CD4-positive, CD25-positive, alpha-beta regulatory T cell (primary cell): ENCODE data around the gene PIK3CB. TPM values are rescaled to one million over a fixed set of nuclear protein-coding genes. Genes with fewer than 3 reads are reported as not detected.
"Not testable (repeated sequence)": the region's sequence is repeated elsewhere in the genome, so short reads cannot be mapped to it uniquely, and the experiment has no call there.

Experiments
- ATAC-seq, 2 donors: fragments of 150-1000 bp; cut with Tn5 transposase; one replicate each; pipeline ENCODE4 v1.10.0; 2021; ENCODE audit warnings: low read depth in 2 of 2, moderate number of reproducible peaks in 2 of 2, moderate library complexity in 1 of 2
- DNase-seq, 3 donors: peaks; one replicate each; pipeline versions ENCODE4 v3.0.0 to v3.0.0-alpha.2; 2012 to 2022; ENCODE audit warnings: mixed read lengths in 1 of 3
- H3K27ac ChIP-seq: one replicate; pipeline ENCODE4 v1.7.0; 2013; ENCODE audit warnings: mild to moderate bottlenecking, low read length; ENCODE audit not compliant: insufficient read depth, poor library complexity, severe bottlenecking
- H3K27me3 ChIP-seq: one replicate; pipeline ENCODE4 v1.7.0; 2013; ENCODE audit warnings: low read length; ENCODE audit not compliant: control insufficient read depth, insufficient read depth
- H3K36me3 ChIP-seq: one replicate; pipeline ENCODE4 v1.7.0; 2013; ENCODE audit warnings: mild to moderate bottlenecking, low read length, moderate library complexity; ENCODE audit not compliant: control insufficient read depth, insufficient read depth
- H3K4me1 ChIP-seq: 2 replicates; pipeline ENCODE4 v1.7.0; 2013; ENCODE audit warnings: mild to moderate bottlenecking, low read length; ENCODE audit not compliant: insufficient read depth, control insufficient read depth, poor library complexity, severe bottlenecking
- H3K4me3 ChIP-seq: one replicate; pipeline ENCODE4 v1.7.0; 2013; ENCODE audit warnings: low read depth, mild to moderate bottlenecking, low read length, moderate library complexity
- H3K9me3 ChIP-seq, 2 experiments: 1 replicate in 1 of 2; 2 replicates in 1 of 2; pipeline ENCODE4 v1.7.0; 2013; ENCODE audit warnings: low read length in 2 of 2, mild to moderate bottlenecking in 1 of 2, moderate library complexity in 1 of 2; ENCODE audit not compliant: control insufficient read depth in 2 of 2
- H3K27ac Mint-ChIP-seq, 3 donors: one replicate each; pipeline ENCODE4 v1.8.0; 2020 to 2022; ENCODE audit warnings: mild to moderate bottlenecking in 3 of 3, mixed read lengths in 3 of 3, moderate library complexity in 2 of 3
- H3K27me3 Mint-ChIP-seq: one replicate; pipeline ENCODE4 v1.8.0; 2022; ENCODE audit warnings: mild to moderate bottlenecking, mixed read lengths
- H3K36me3 Mint-ChIP-seq: one replicate; pipeline ENCODE4 v1.8.0; 2020; ENCODE audit warnings: mixed read lengths
- H3K4me1 Mint-ChIP-seq, 4 donors: one replicate each; pipeline ENCODE4 v1.8.0; 2020 to 2022; ENCODE audit warnings: mixed read lengths in 4 of 4, mild to moderate bottlenecking in 1 of 4
- H3K4me3 Mint-ChIP-seq, 4 donors: one replicate each; pipeline ENCODE4 v1.8.0; 2020 to 2022; ENCODE audit warnings: mild to moderate bottlenecking in 4 of 4, mixed read lengths in 4 of 4, moderate library complexity in 3 of 4
- H3K9me3 Mint-ChIP-seq, 7 donors: one replicate each; pipeline ENCODE4 v1.8.0; 2020 to 2022; ENCODE audit warnings: mixed read lengths in 7 of 7, mild to moderate bottlenecking in 3 of 7, moderate library complexity in 2 of 7
- polyA plus RNA-seq, 4 donors: library from polyadenylated mRNA; unstranded; fragments of 300-500 nt; fragmentation: Illumina TruSeq; gene quantifications; one replicate each; pipeline ENCODE4 v1.2.3, GENCODE V29; 2021
- total RNA-seq: library from RNA; stranded (reverse); gene quantifications from one replicate; pipeline ENCODE4 v1.2.3, GENCODE V29; 2022

PIK3CB gene
- total and polyA plus RNA-seq, 5 donors from 2014 or later = 10.3 to 29.2 (median 13.3) TPM

DNA sequence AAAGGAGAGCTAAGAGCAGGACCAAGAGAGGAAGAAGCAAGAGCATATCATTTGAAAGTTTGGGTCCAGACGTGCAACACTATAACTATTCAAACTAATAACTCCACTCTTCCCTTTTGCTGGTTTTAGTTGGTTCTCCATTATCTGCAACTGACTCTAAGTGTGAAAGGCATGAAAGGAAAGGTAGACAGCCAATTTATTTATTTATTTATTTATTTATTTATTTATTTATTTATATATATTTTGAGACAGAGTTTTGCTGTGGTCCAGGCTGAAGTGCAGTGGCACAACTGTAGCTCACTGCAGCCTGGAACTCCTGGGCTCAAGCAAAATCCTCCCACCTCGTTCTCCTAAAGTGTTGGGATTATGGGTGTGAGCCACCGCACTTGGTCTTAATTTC is 22.1 kb upstream of the PIK3CB start:
- peaks cover 7% of the 10 kb centered on the region for H3K27me3 Mint-ChIP-seq
- no peaks in the 10 kb centered on the region for H3K4me1 Mint-ChIP-seq
- H3K9me3 Mint-ChIP-seq = no peaks in the 10 kb centered on the region
- DNase-seq = no peak
- H3K4me3 Mint-ChIP-seq = no peak overlapping the region
- no peaks in the 10 kb centered on the region for H3K36me3 Mint-ChIP-seq
- Histone ChIP-seq H3K4me1 (no peaks in the 10 kb centered on the region), H3K9me3 (no peaks in the 10 kb centered on the region), H3K27me3 (no peaks in the 10 kb centered on the region), H3K4me3 (no peak overlapping the region), H3K36me3 (no peaks in the 10 kb centered on the region), H3K27ac (no peak overlapping the region)
- ATAC-seq = no peak
- no peak overlapping the region for H3K27ac Mint-ChIP-seq

DNA sequence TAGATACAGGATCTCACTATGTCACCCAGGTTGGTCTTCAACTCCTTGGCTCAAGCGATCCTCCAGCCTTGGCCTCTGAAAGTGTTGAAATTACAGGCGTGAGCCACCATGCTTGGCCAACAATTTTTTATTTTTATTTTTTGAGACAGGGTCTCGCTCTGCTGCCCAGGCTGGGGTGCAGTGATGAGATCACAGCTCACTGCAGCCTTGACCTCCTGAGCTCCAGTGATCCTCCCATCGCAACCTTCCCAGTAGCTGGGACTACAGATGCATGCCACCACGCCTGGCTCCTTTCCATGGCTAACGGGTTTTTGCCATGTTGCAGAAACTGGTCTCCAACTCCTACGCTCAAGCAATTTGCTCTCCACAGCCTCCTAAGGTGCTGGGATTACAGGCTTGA is 20.2 kb upstream of the PIK3CB start:
- no peaks in the 10 kb centered on the region for H3K9me3 ChIP-seq
- no peak overlapping the region for H3K27ac ChIP-seq
- H3K4me3 Mint-ChIP-seq = no peak overlapping the region
- peaks cover 7% of the 10 kb centered on the region for H3K27me3 Mint-ChIP-seq
- H3K36me3 ChIP-seq = no peaks in the 10 kb centered on the region
- H3K9me3 Mint-ChIP-seq = no peaks in the 10 kb centered on the region
- H3K27me3 ChIP-seq = no peaks in the 10 kb centered on the region
- DNase-seq = no peak
- no peaks in the 10 kb centered on the region for H3K4me1 ChIP-seq
- no peak overlapping the region for H3K27ac Mint-ChIP-seq
- H3K4me3 ChIP-seq = no peak overlapping the region
- ATAC-seq = no peak
- no peaks in the 10 kb centered on the region for H3K4me1 Mint-ChIP-seq
- no peaks in the 10 kb centered on the region for H3K36me3 Mint-ChIP-seq

- H3K27ac Mint-ChIP-seq = no peak overlapping the region
Observed at GRCh38 chr3:138854204-138854603, 19.5 kb upstream of the PIK3CB start.

DNA sequence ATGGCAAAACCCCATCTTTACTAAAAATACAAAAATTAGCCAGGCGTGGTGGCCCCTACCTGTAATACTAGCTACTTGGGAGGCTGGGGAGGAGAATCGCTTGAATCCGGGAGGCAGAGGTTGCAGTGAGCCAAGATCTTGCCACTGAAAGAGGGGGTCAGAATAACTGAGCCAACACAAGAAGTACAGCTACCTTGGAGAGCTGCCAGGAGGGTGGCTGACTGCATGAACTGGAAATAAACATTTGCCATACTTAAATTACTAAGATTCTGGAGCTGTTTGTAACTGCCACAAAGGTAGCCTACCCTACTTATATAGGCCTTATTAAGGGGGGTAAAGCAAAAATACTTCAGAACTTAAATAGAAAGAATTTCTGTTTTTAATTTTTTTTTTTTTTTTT is 15.4 kb upstream of the PIK3CB start:
- no peaks in the 10 kb centered on the region for H3K27me3 Mint-ChIP-seq

More at GRCh38 chr3:138854204-138854603, 19.5 kb upstream of the PIK3CB start:
- H3K9me3 Mint-ChIP-seq = peaks cover 0 to 1% (median 0%) of the 10 kb centered on the region in 7 donors
- no peaks in the 10 kb centered on the region for H3K36me3 Mint-ChIP-seq
- no peak overlapping the region for H3K4me3 Mint-ChIP-seq
- H3K27me3 ChIP-seq = no peaks in the 10 kb centered on the region
- H3K27ac ChIP-seq = no peak overlapping the region
- H3K4me3 ChIP-seq = no peak overlapping the region
- ATAC-seq (no peak), DNase-seq (no peak)
- H3K4me1 ChIP-seq = no peaks in the 10 kb centered on the region
- H3K4me1 Mint-ChIP-seq = no peaks in the 10 kb centered on the region
- peaks cover 7% of the 10 kb centered on the region for H3K27me3 Mint-ChIP-seq
- no peaks in the 10 kb centered on the region for H3K9me3 ChIP-seq
- no peaks in the 10 kb centered on the region for H3K36me3 ChIP-seq

DNA sequence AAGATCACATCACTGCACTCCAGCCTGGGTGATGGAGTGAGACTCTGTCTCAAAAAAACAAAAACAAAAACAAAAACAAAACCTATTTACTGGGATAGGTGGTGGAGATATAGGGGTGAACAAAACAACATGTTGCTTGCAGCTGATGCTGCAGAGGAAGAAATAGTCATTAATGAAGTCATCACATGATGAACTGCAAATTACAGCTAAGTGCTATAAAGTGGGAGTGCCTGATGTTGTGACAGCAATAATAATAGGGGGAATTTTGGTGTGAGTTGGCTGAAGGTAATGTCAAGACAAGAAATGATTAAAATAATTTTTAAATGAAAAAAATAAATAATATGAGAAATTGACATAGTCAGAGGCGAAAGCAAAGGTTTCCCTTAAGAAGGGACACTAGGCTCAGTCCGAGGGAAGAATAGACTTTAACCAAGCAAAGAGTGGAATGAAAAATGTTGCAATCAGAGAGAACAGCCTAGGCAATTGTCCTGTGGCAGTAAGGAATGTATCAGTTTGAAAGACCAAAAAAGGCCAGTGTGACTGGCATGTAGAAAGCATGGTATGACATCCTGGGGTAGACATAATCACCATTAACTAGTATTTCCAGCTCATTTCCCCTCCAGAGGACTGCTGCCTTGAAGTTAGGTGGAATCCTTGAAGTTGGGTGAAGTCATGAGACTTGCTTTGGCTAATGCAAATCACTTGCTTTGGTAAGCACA is 14.7 kb upstream of the PIK3CB start:
- Mint-ChIP-seq H3K4me1 (no peaks in the 10 kb centered on the region), H3K9me3 (peaks cover 0 to 4% (median 0%) of the 10 kb centered on the region in 7 donors), H3K4me3 (no peak overlapping the region), H3K36me3 (no peaks in the 10 kb centered on the region), H3K27ac (no peak overlapping the region), H3K27me3 (peaks cover 4% of the 10 kb centered on the region)
- Histone ChIP-seq H3K4me3 (no peak overlapping the region), H3K27me3 (no peaks in the 10 kb centered on the region), H3K36me3 (no peaks in the 10 kb centered on the region), H3K9me3 (no peaks in the 10 kb centered on the region), H3K27ac (no peak overlapping the region), H3K4me1 (no peaks in the 10 kb centered on the region)
- DNase-seq = no peak
- no peak for ATAC-seq

More for the DNA sequence above, 15.4 kb upstream of the PIK3CB start:
- no peaks in the 10 kb centered on the region for H3K4me1 Mint-ChIP-seq
- H3K27ac Mint-ChIP-seq = no peak overlapping the region
- H3K36me3 Mint-ChIP-seq = no peaks in the 10 kb centered on the region
- peaks cover 0 to 4% (median 0%) of the 10 kb centered on the region in 7 donors for H3K9me3 Mint-ChIP-seq
- Histone ChIP-seq H3K27me3 (no peaks in the 10 kb centered on the region), H3K27ac (no peak overlapping the region), H3K36me3 (no peaks in the 10 kb centered on the region), H3K4me1 (no peaks in the 10 kb centered on the region), H3K4me3 (no peak overlapping the region), H3K9me3 (no peaks in the 10 kb centered on the region)
- H3K4me3 Mint-ChIP-seq = no peak overlapping the region
- ATAC-seq (no peak), DNase-seq (no peak)

- no peaks in the 10 kb centered on the region for H3K27me3 ChIP-seq
- H3K36me3 Mint-ChIP-seq = no peaks in the 10 kb centered on the region
- H3K9me3 ChIP-seq = no peaks in the 10 kb centered on the region
- H3K4me3 ChIP-seq = no peak overlapping the region
- no peaks in the 10 kb centered on the region for H3K36me3 ChIP-seq
- no peaks in the 10 kb centered on the region for H3K4me1 ChIP-seq
- H3K9me3 Mint-ChIP-seq = peaks cover 0 to 4% (median 0%) of the 10 kb centered on the region in 7 donors
- no peak overlapping the region for H3K4me3 Mint-ChIP-seq
- H3K27ac ChIP-seq = no peak overlapping the region
- H3K27me3 Mint-ChIP-seq = peaks cover 5% of the 10 kb centered on the region
- no peak for DNase-seq
- H3K4me1 Mint-ChIP-seq = no peaks in the 10 kb centered on the region
- ATAC-seq = no peak
- no peak overlapping the region for H3K27ac Mint-ChIP-seq
Observed at GRCh38 chr3:138848696-138849095, 14.0 kb upstream of the PIK3CB start.

GRCh38 chr3:138846824-138847223 is 12.1 kb upstream of the PIK3CB start:
- not testable (repeated sequence) for H3K36me3 ChIP-seq, H3K4me1 ChIP-seq, H3K27me3 ChIP-seq, H3K36me3 Mint-ChIP-seq, H3K4me3 ChIP-seq, H3K27ac Mint-ChIP-seq, H3K4me3 Mint-ChIP-seq, H3K4me1 Mint-ChIP-seq, ATAC-seq, H3K27me3 Mint-ChIP-seq, DNase-seq, H3K9me3 ChIP-seq, H3K27ac ChIP-seq, H3K9me3 Mint-ChIP-seq

- H3K4me1 Mint-ChIP-seq = no peaks in the 10 kb centered on the region
Observed at GRCh38 chr3:138846262-138846791, 11.6 kb upstream of the PIK3CB start.

More at GRCh38 chr3:138846262-138846791, 11.6 kb upstream of the PIK3CB start:
- Histone ChIP-seq H3K9me3 (no peaks in the 10 kb centered on the region), H3K27ac (no peak overlapping the region), H3K36me3 (no peaks in the 10 kb centered on the region), H3K4me1 (no peaks in the 10 kb centered on the region), H3K4me3 (no peak overlapping the region), H3K27me3 (no peaks in the 10 kb centered on the region)
- Mint-ChIP-seq H3K27ac (no peak overlapping the region), H3K4me3 (no peak overlapping the region), H3K36me3 (no peaks in the 10 kb centered on the region), H3K9me3 (peaks cover 0 to 4% (median 0%) of the 10 kb centered on the region in 7 donors), H3K27me3 (peaks cover 5% of the 10 kb centered on the region)
- DNase-seq (no peak), ATAC-seq (no peak)
